Thoracic aorta (tissue), 2 donors: ENCODE data around the gene PROSER3. TPM values are rescaled to one million over a fixed set of nuclear protein-coding genes. Genes with fewer than 3 reads are reported as not detected.

Experiments used
- ATAC-seq: fragments of 150-250 bp; one replicate; pipeline ENCODE4 v1.8.0; 2017; ENCODE audit warnings: low read depth; ENCODE audit not compliant: insufficient number of reproducible peaks, low FRiP score
- DNase-seq: peaks from one replicate; pipeline ENCODE4 v3.0.0-alpha.2; 2020; ENCODE audit warnings: low spot score
- H3K27ac ChIP-seq, 2 donors: fragments of 200-600 bp; sonication (generic); 1 replicate in 1 of 2; 2 replicates in 1 of 2; pipeline ENCODE4 v1.5.1; 2016; ENCODE audit warnings: mild to moderate bottlenecking in 2 of 2, moderate library complexity in 2 of 2
- H3K27me3 ChIP-seq: fragments of 200-600 bp; sonication (generic); replicated peaks from 2 replicates; pipeline ENCODE4 v1.6.0; 2016; ENCODE audit warnings: mild to moderate bottlenecking; ENCODE audit not compliant: insufficient read depth
- H3K36me3 ChIP-seq: fragments of 200-600 bp; sonication (generic); one replicate; pipeline ENCODE4 v1.5.1; 2016
- H3K4me1 ChIP-seq, 2 donors: fragments of 200-600 bp; sonication (generic); 1 replicate in 1 of 2; 2 replicates in 1 of 2; pipeline versions ENCODE4 v1.5.1 to v1.6.0; 2016; ENCODE audit warnings: low read depth in 2 of 2, mild to moderate bottlenecking in 1 of 2; ENCODE audit not compliant: control insufficient read depth in 1 of 2
- H3K4me3 ChIP-seq: fragments of 200-600 bp; sonication (generic); 2 replicates; pipeline ENCODE4 v1.5.1; 2016; ENCODE audit warnings: mild to moderate bottlenecking
- H3K9me3 ChIP-seq: fragments of 200-600 bp; sonication (generic); 2 replicates; pipeline ENCODE4 v1.5.1; 2016
- CTCF ChIP-seq: fragments of 200-600 bp; sonication (generic); IDR thresholded peaks from one replicate; pipeline ENCODE4 v1.5.1; 2019; ENCODE audit warnings: antibody characterized with exemption
- total RNA-seq, 2 donors: library from RNA; depleted of rRNA; stranded (reverse); fragments of >200 nt; gene quantifications; one replicate each; pipeline versions ENCODE4 v1.1.0 to v1.2.3, GENCODE V29; 2016

PROSER3 gene
- total RNA-seq, 2 donors from 2014 or later, result 11.1 to 16.6 TPM

GRCh38 chr19:35785339-35785627 is 27.3 kb downstream of the PROSER3 start:
- no peak for TF ChIP-seq CTCF
- no peaks in the 10 kb centered on the region for H3K27me3 ChIP-seq
- no peaks in the 10 kb centered on the region for H3K4me1 ChIP-seq
- H3K27ac ChIP-seq, result no peak overlapping the region
- H3K9me3 ChIP-seq, result no peaks in the 10 kb centered on the region
- ATAC-seq (no peak), DNase-seq (no peak)
- H3K36me3 ChIP-seq, result peaks cover 18% of the 10 kb centered on the region
- no peak overlapping the region for H3K4me3 ChIP-seq

- ATAC-seq (no peak), DNase-seq (no peak)
- peaks cover 14% of the 10 kb centered on the region for H3K36me3 ChIP-seq
- H3K9me3 ChIP-seq, result no peaks in the 10 kb centered on the region
- no peak for TF ChIP-seq CTCF
- H3K4me3 ChIP-seq, result no peak overlapping the region
- no peaks in the 10 kb centered on the region for H3K27me3 ChIP-seq
- no peaks in the 10 kb centered on the region for H3K4me1 ChIP-seq
- no peak overlapping the region for H3K27ac ChIP-seq
These were observed 28.6 kb downstream of the PROSER3 start for GRCh38 chr19:35786299-35787160.

GRCh38 chr19:35787227-35787799 is 29.3 kb downstream of the PROSER3 start:
- H3K4me3 ChIP-seq, result no peak overlapping the region
- no peak for ATAC-seq
- no peaks in the 10 kb centered on the region for H3K27me3 ChIP-seq
- TF ChIP-seq CTCF, result no peak
- no peak overlapping the region for H3K27ac ChIP-seq
- H3K9me3 ChIP-seq, result no peaks in the 10 kb centered on the region
- peaks cover 10% of the 10 kb centered on the region for H3K36me3 ChIP-seq
- no peaks in the 10 kb centered on the region for H3K4me1 ChIP-seq
- DNase-seq, result no peak

GRCh38 chr19:35788205-35788960 is 30.4 kb downstream of the PROSER3 start:
- no peak overlapping the region for H3K27ac ChIP-seq
- peaks cover 8% of the 10 kb centered on the region for H3K36me3 ChIP-seq
- H3K9me3 ChIP-seq, result no peaks in the 10 kb centered on the region
- no peak for ATAC-seq
- H3K4me1 ChIP-seq, result no peaks in the 10 kb centered on the region
- H3K4me3 ChIP-seq, result no peak overlapping the region
- no peak for TF ChIP-seq CTCF
- DNase-seq, result no peak
- no peaks in the 10 kb centered on the region for H3K27me3 ChIP-seq
